Right cardiac atrium (tissue), 5 donors: ENCODE data around the gene PLEKHH3. TPM values are rescaled to one million over a fixed set of nuclear protein-coding genes. Genes with fewer than 3 reads are reported as not detected.
A peak's percentile ranks its signal among the peaks of the same experiment; 100 is the strongest.

Experiments
- ATAC-seq, 2 donors: fragments of 200-7000 bp; cut with Tn5 transposase; one replicate each; pipeline versions ENCODE4 v1.8.0 to v1.9.1; 2020; ENCODE audit warnings: moderate library complexity in 2 of 2, mild to moderate bottlenecking in 1 of 2
- DNase-seq, 3 donors: peaks; one replicate each; pipeline ENCODE4 v3.0.0-alpha.2; 2020
- H3K27ac ChIP-seq: one replicate; pipeline ENCODE4 v1.5.1; 2013; ENCODE audit warnings: mild to moderate bottlenecking, low read length, control low read depth, moderate library complexity
- H3K27me3 ChIP-seq: one replicate; pipeline ENCODE4 v1.6.1; 2013; ENCODE audit not compliant: control insufficient read depth, insufficient read depth
- H3K4me1 ChIP-seq: one replicate; pipeline ENCODE4 v1.6.1; 2013; ENCODE audit warnings: low read length; ENCODE audit not compliant: control insufficient read depth, insufficient read depth
- H3K4me3 ChIP-seq: one replicate; pipeline ENCODE4 v1.5.1; 2013; ENCODE audit warnings: low read length, control low read depth
- H3K9me3 ChIP-seq: one replicate; pipeline ENCODE4 v1.6.1; 2013; ENCODE audit warnings: low read length; ENCODE audit not compliant: control insufficient read depth
- WGBS: extraction: QIAGEN DNeasy Blood & Tissue Kit; methylation state at CpG from one replicate; pipeline ENCODE4 v1.1.7; 2013; 5-methylcytosine and 5-hydroxymethylcytosine counted together
- intact Hi-C, 4 donors: fragments of 100-400 bp; cut with DNase I; formaldehyde crosslinking; loops; one replicate each; pipeline versions ENCODE4 v1.11.0 to v1.14.0; 2022 to 2023
- polyA plus RNA-seq: library from polyadenylated mRNA; stranded (reverse); fragments of 200-250 nt; gene quantifications from one replicate; pipeline ENCODE4 v1.2.3, GENCODE V29; 2013
- total RNA-seq, 4 donors: library from RNA; stranded (reverse); fragmentation: NEBNext Ultra II Directional; extraction: Animal tissue kit (Norgen Biotek cat#: 25700); gene quantifications; one replicate each; pipeline ENCODE4 v1.2.1, GENCODE V29; 2021
- donor health status: healthy with polysubstance abuse.
- donor health status: DM: no; HTN: yes; CAD: no.
- donor health status: DM: no; HTN: no; CAD: no.
- donor health status: DM: no; HTN: yes; CAD: no; lungs with severe emphysema.
- donor health status: DM: yes; HTN: yes; CAD: no.

PLEKHH3 gene
- total and polyA plus RNA-seq, 5 donors: 14.4 to 30.8 (median 23.4) TPM

- ATAC-seq: no peak
- Histone ChIP-seq H3K4me1 (no peaks in the 10 kb centered on the region), H3K27ac (no peak overlapping the region), H3K9me3 (no peaks in the 10 kb centered on the region), H3K27me3 (no peaks in the 10 kb centered on the region), H3K4me3 (no peak overlapping the region)
- WGBS: 70% methylated on average over 10 of the region's 10 CpGs
- intact Hi-C loops: loop anchor here in 1 of 4 donors (5.0 kb wide), 1 partner anchor 113 kb away; no protein-coding TSS in a partner anchor
- no peak for DNase-seq
Observed at GRCh38 chr17:42700586-42701289, 23.9 kb upstream of the PLEKHH3 start.

- H3K9me3 ChIP-seq: no peaks in the 10 kb centered on the region
- peak overlapping the region; percentile 59 for H3K27ac ChIP-seq
- ATAC-seq (no peak), DNase-seq (no peak)
- no peak overlapping the region for H3K4me3 ChIP-seq
- WGBS: 81% methylated on average over 4 of the region's 4 CpGs
- H3K4me1 ChIP-seq: no peaks in the 10 kb centered on the region
- intact Hi-C loops: no loop called here
- no peaks in the 10 kb centered on the region for H3K27me3 ChIP-seq
Observed at GRCh38 chr17:42699415-42699740, 22.6 kb upstream of the PLEKHH3 start.

GRCh38 chr17:42698736-42699414, 22.1 kb upstream of the PLEKHH3 start:
- intact Hi-C loops: no loop called here
- DNase-seq (peak; percentile 56 to 71 (median 71)), ATAC-seq (peak; percentile 67 to 74)
- no peaks in the 10 kb centered on the region for H3K9me3 ChIP-seq
- peak overlapping the region; percentile 59 for H3K27ac ChIP-seq
- no peaks in the 10 kb centered on the region for H3K4me1 ChIP-seq
- no peak overlapping the region for H3K4me3 ChIP-seq
- WGBS: 24% methylated on average over 2 of the region's 2 CpGs
- no peaks in the 10 kb centered on the region for H3K27me3 ChIP-seq

GRCh38 chr17:42697108-42697811, 20.5 kb upstream of the PLEKHH3 start:
- 92% methylated on average over 19 of the region's 19 CpGs for WGBS

GRCh38 chr17:42695500-42695899, 18.7 kb upstream of the PLEKHH3 start:
- H3K4me3 ChIP-seq: no peak overlapping the region
- no peak for DNase-seq
- H3K4me1 ChIP-seq: no peaks in the 10 kb centered on the region
- H3K9me3 ChIP-seq: no peaks in the 10 kb centered on the region
- WGBS: 91% methylated on average over 20 of the region's 20 CpGs
- intact Hi-C loops: no loop called here
- H3K27ac ChIP-seq: no peak overlapping the region
- no peak for ATAC-seq
- H3K27me3 ChIP-seq: no peaks in the 10 kb centered on the region

More at GRCh38 chr17:42697108-42697811, 20.5 kb upstream of the PLEKHH3 start:
- DNase-seq: no peak
- Histone ChIP-seq H3K27me3 (no peaks in the 10 kb centered on the region), H3K4me3 (no peak overlapping the region), H3K4me1 (no peaks in the 10 kb centered on the region), H3K9me3 (no peaks in the 10 kb centered on the region), H3K27ac (no peak overlapping the region)
- intact Hi-C loops: no loop called here
- ATAC-seq: no peak

GRCh38 chr17:42694524-42694923, 17.7 kb upstream of the PLEKHH3 start:
- 86% methylated on average over 3 of the region's 3 CpGs for WGBS
- Histone ChIP-seq H3K4me1 (no peaks in the 10 kb centered on the region), H3K27me3 (no peaks in the 10 kb centered on the region), H3K9me3 (no peaks in the 10 kb centered on the region), H3K4me3 (no peak overlapping the region), H3K27ac (no peak overlapping the region)
- ATAC-seq: no peak
- intact Hi-C loops: no loop called here
- DNase-seq: no peak

GRCh38 chr17:42692489-42692888, 15.7 kb upstream of the PLEKHH3 start:
- ATAC-seq: no peak
- 88% methylated on average over 11 of the region's 11 CpGs for WGBS

GRCh38 chr17:42691021-42691545, 14.3 kb upstream of the PLEKHH3 start:
- DNase-seq (no peak), ATAC-seq (peak in 1 of 2 donors; percentile 13)
- Histone ChIP-seq H3K27ac (no peak overlapping the region), H3K9me3 (no peaks in the 10 kb centered on the region), H3K4me3 (no peak overlapping the region), H3K27me3 (no peaks in the 10 kb centered on the region), H3K4me1 (no peaks in the 10 kb centered on the region)
- intact Hi-C loops: no loop called here
- 86% methylated on average over 12 of the region's 12 CpGs for WGBS

More at GRCh38 chr17:42692489-42692888, 15.7 kb upstream of the PLEKHH3 start:
- no peaks in the 10 kb centered on the region for H3K4me1 ChIP-seq
- no peaks in the 10 kb centered on the region for H3K27me3 ChIP-seq
- no peaks in the 10 kb centered on the region for H3K9me3 ChIP-seq
- H3K27ac ChIP-seq: no peak overlapping the region
- DNase-seq: no peak
- H3K4me3 ChIP-seq: no peak overlapping the region
- intact Hi-C loops: no loop called here

GRCh38 chr17:42690596-42690995, 13.8 kb upstream of the PLEKHH3 start:
- Histone ChIP-seq H3K27me3 (no peaks in the 10 kb centered on the region), H3K4me3 (no peak overlapping the region), H3K27ac (no peak overlapping the region), H3K4me1 (no peaks in the 10 kb centered on the region), H3K9me3 (no peaks in the 10 kb centered on the region)
- 72% methylated on average over 10 of the region's 10 CpGs for WGBS
- intact Hi-C loops: no loop called here
- DNase-seq: no peak
- ATAC-seq: peak; percentile 15 to 54

- no peak overlapping the region for H3K27ac ChIP-seq
- H3K9me3 ChIP-seq: no peaks in the 10 kb centered on the region
- intact Hi-C loops: loop anchor here in 1 of 4 donors (10.0 kb wide), 1 partner anchor 83 kb away; the partner anchor contains the start of genes RETREG3 and TUBG1
- no peak for DNase-seq
- WGBS: 76% methylated on average over 27 of the region's 27 CpGs
- H3K27me3 ChIP-seq: no peaks in the 10 kb centered on the region
- H3K4me1 ChIP-seq: peaks cover 2% of the 10 kb centered on the region
- no peak for ATAC-seq
- H3K4me3 ChIP-seq: no peak overlapping the region
Observed at GRCh38 chr17:42687707-42688320, 11.0 kb upstream of the PLEKHH3 start.
